A204.1 (cell line): ENCODE measurements around the gene TMC2.

Source experiments
- FAIRE-seq: peaks from 2 replicates; lab custom pipeline; 2012; peaks lifted over from hg19 to GRCh38; lab: Jason Lieb, UNC

TMC2 gene

GRCh38 chr20:2631228-2631627 is 94.9 kb downstream of the TMC2 start:
- peak; percentile 43 for FAIRE-seq

- no peak for FAIRE-seq
These were observed 97.0 kb downstream of the TMC2 start for GRCh38 chr20:2633381-2633780.

GRCh38 chr20:2637246-2637645 is 100.9 kb downstream of the TMC2 start:
- no peak for FAIRE-seq

GRCh38 chr20:2640260-2640659 is 103.9 kb downstream of the TMC2 start:
- FAIRE-seq: no peak

- FAIRE-seq: no peak
These were observed 104.5 kb downstream of the TMC2 start for GRCh38 chr20:2640899-2641298.

GRCh38 chr20:2643708-2644107 is 107.3 kb downstream of the TMC2 start:
- no peak for FAIRE-seq

GRCh38 chr20:2651772-2652723 is 115.7 kb downstream of the TMC2 start, which contains the start of gene NOP56:
TSS of gene NOP56 (plus strand) at chr20:2652632. CDS start at chr20:2652661, 29 bp downstream.
- no peak for FAIRE-seq

- no peak for FAIRE-seq
These were observed 116.6 kb downstream of the TMC2 start for GRCh38 chr20:2652724-2653555.

GRCh38 chr20:2653556-2654383 is 117.4 kb downstream of the TMC2 start:
- no peak for FAIRE-seq

- FAIRE-seq: no peak
These were observed 118.0 kb downstream of the TMC2 start for GRCh38 chr20:2654384-2654822.

GRCh38 chr20:2654831-2655230 is 118.5 kb downstream of the TMC2 start:
- FAIRE-seq: no peak

GRCh38 chr20:2655331-2656116 is 119.2 kb downstream of the TMC2 start:
- no peak for FAIRE-seq

GRCh38 chr20:2656471-2657117 is 120.2 kb downstream of the TMC2 start:
- FAIRE-seq: no peak

GRCh38 chr20:2657241-2657640 is 120.9 kb downstream of the TMC2 start:
- FAIRE-seq: no peak

GRCh38 chr20:2657674-2658073 is 121.3 kb downstream of the TMC2 start:
- no peak for FAIRE-seq

- FAIRE-seq: no peak
These were observed 122.3 kb downstream of the TMC2 start for GRCh38 chr20:2658414-2659354.

GRCh38 chr20:2659547-2659946 is 123.2 kb downstream of the TMC2 start:
- FAIRE-seq: no peak

- no peak for FAIRE-seq
These were observed 127.1 kb downstream of the TMC2 start for GRCh38 chr20:2663364-2663886.
